HG03442 (cell line): ENCODE data around the gene LPP.
"Not testable (repeated sequence)": the region's sequence is repeated elsewhere in the genome, so short reads cannot be mapped to it uniquely, and the experiment has no call there.

Experiments used
- ATAC-seq: cut with Tn5 transposase; IDR thresholded peaks from one replicate; pipeline ENCODE4 v1.9.1; 2021; ENCODE audit warnings: mild to moderate bottlenecking, moderate library complexity; ENCODE audit not compliant: unreplicated experiment

LPP gene

GRCh38 chr3:188417766-188418165 lies 263.8 kb downstream of the LPP start:
- no peak for ATAC-seq

- ATAC-seq: peak; percentile 19
These were observed 267.3 kb downstream of the LPP start for GRCh38 chr3:188421151-188421821.

- peak; percentile 99 for ATAC-seq
These were observed 268.0 kb downstream of the LPP start for GRCh38 chr3:188421836-188422540.

GRCh38 chr3:188427981-188428380 lies 274.0 kb downstream of the LPP start:
- not testable (repeated sequence) for ATAC-seq

GRCh38 chr3:188431040-188431439 lies 277.1 kb downstream of the LPP start:
- ATAC-seq: no peak

- ATAC-seq: no peak
These were observed 277.6 kb downstream of the LPP start for GRCh38 chr3:188431553-188431952.

GRCh38 chr3:188432802-188433520 lies 279.0 kb downstream of the LPP start:
- no peak for ATAC-seq

- no peak for ATAC-seq
These were observed 279.7 kb downstream of the LPP start for GRCh38 chr3:188433521-188434150.

GRCh38 chr3:188434594-188434993 lies 280.6 kb downstream of the LPP start:
- no peak for ATAC-seq

- no peak for ATAC-seq
These were observed 281.3 kb downstream of the LPP start for GRCh38 chr3:188435266-188435665.

- ATAC-seq: no peak
These were observed 284.0 kb downstream of the LPP start for GRCh38 chr3:188437926-188438325.

GRCh38 chr3:188439080-188439479 lies 285.1 kb downstream of the LPP start:
- peak; percentile 93 for ATAC-seq

- ATAC-seq: no peak
These were observed 286.5 kb downstream of the LPP start for GRCh38 chr3:188440340-188440972.

- no peak for ATAC-seq
These were observed 288.5 kb downstream of the LPP start for GRCh38 chr3:188442430-188442829.

GRCh38 chr3:188445175-188445574 lies 291.2 kb downstream of the LPP start:
- ATAC-seq: not testable (repeated sequence)

- ATAC-seq: peak; percentile 78
These were observed 292.1 kb downstream of the LPP start for GRCh38 chr3:188446014-188446413.

GRCh38 chr3:188446766-188447165 lies 292.8 kb downstream of the LPP start:
- ATAC-seq: peak; percentile 44

- ATAC-seq: no peak
These were observed 294.9 kb downstream of the LPP start for GRCh38 chr3:188448813-188449212.

GRCh38 chr3:188449421-188449820 lies 295.5 kb downstream of the LPP start:
- ATAC-seq: no peak

GRCh38 chr3:188452158-188452772 lies 298.3 kb downstream of the LPP start:
- no peak for ATAC-seq
